Measurements from ENCODE around the gene HECW1.
A peak's percentile ranks its signal among the peaks of the same experiment; 100 is the strongest.

The HECW1 gene

GRCh38 chr7:43291789-43292188 lies 179.3 kb downstream of the HECW1 start:
- TF ChIP-seq YY1 (IDR thresholded peaks at IDR 0.05; ENCODE audit: low read depth) (no peak), TCF12 (IDR thresholded peaks at IDR 0.05; ENCODE audit: low read depth) (no peak), NFIC (IDR thresholded peaks at IDR 0.05) (no peak), USF1 (IDR thresholded peaks at IDR 0.05) (no peak)

- TF ChIP-seq NFIC (IDR thresholded peaks at IDR 0.05) (no peak), CREB1 (IDR thresholded peaks at IDR 0.05; ENCODE audit: low read depth) (no peak), RAD21 (IDR thresholded peaks at IDR 0.05; ENCODE audit: low read depth) (no peak), ZBTB7A (IDR thresholded peaks at IDR 0.05; ENCODE audit: low read depth) (no peak), TEAD4 (IDR thresholded peaks at IDR 0.05) (no peak), TCF12 (IDR thresholded peaks at IDR 0.05; ENCODE audit: low read depth) (no peak), REST (IDR thresholded peaks at IDR 0.05; ENCODE audit: low read depth) (no peak), USF1 (IDR thresholded peaks at IDR 0.05) (no peak)
These were observed 179.9 kb downstream of the HECW1 start for GRCh38 chr7:43292384-43292783.

GRCh38 chr7:43294080-43294630 lies 181.7 kb downstream of the HECW1 start:
- TF ChIP-seq CEBPB (IDR thresholded peaks at IDR 0.05) = no peak
- peak; percentile 36 for TF ChIP-seq NFIC (IDR thresholded peaks at IDR 0.05)
- no peak for TF ChIP-seq TAF1 (IDR thresholded peaks at IDR 0.05; ENCODE audit: low read depth)
- 0 out of 2 replicates have a peak, but pooled peaks have one; percentile 18 for TF ChIP-seq TCF12 (IDR thresholded peaks at IDR 0.05; ENCODE audit: low read depth)

GRCh38 chr7:43295429-43295828 lies 183.0 kb downstream of the HECW1 start:
- no peak for TF ChIP-seq CEBPB (IDR thresholded peaks at IDR 0.05)
- TF ChIP-seq RAD21 (IDR thresholded peaks at IDR 0.05; ENCODE audit: low read depth) = no peak
- no peak for TF ChIP-seq EGR1 (IDR thresholded peaks at IDR 0.05)
- no peak for TF ChIP-seq TAF1 (IDR thresholded peaks at IDR 0.05; ENCODE audit: low read depth)
- no peak for TF ChIP-seq MAX (IDR thresholded peaks at IDR 0.05)

GRCh38 chr7:43296306-43296705 lies 183.9 kb downstream of the HECW1 start:
- TF ChIP-seq FOXM1 (IDR thresholded peaks at IDR 0.05; ENCODE audit: borderline replicate concordance, low read depth) (no peak), CREB1 (IDR thresholded peaks at IDR 0.05; ENCODE audit: low read depth) (no peak), MAX (IDR thresholded peaks at IDR 0.05) (no peak), EGR1 (IDR thresholded peaks at IDR 0.05) (no peak), USF1 (IDR thresholded peaks at IDR 0.05) (no peak), ZBTB7A (IDR thresholded peaks at IDR 0.05; ENCODE audit: low read depth) (no peak), CEBPB (IDR thresholded peaks at IDR 0.05) (no peak), YY1 (IDR thresholded peaks at IDR 0.05; ENCODE audit: low read depth) (no peak), EP300 (IDR thresholded peaks at IDR 0.05; ENCODE audit: borderline replicate concordance) (no peak), RAD21 (IDR thresholded peaks at IDR 0.05; ENCODE audit: low read depth) (no peak)

- TF ChIP-seq TEAD4 (IDR thresholded peaks at IDR 0.05) = no peak
- TF ChIP-seq MAX (IDR thresholded peaks at IDR 0.05) = no peak
- no peak for TF ChIP-seq CREB1 (IDR thresholded peaks at IDR 0.05; ENCODE audit: low read depth)
- TF ChIP-seq USF1 (IDR thresholded peaks at IDR 0.05) = no peak
- TF ChIP-seq TCF12 (IDR thresholded peaks at IDR 0.05; ENCODE audit: low read depth) = no peak
- no peak for TF ChIP-seq CEBPB (IDR thresholded peaks at IDR 0.05)
- no peak for TF ChIP-seq EGR1 (IDR thresholded peaks at IDR 0.05)
- no peak for TF ChIP-seq FOXM1 (IDR thresholded peaks at IDR 0.05; ENCODE audit: borderline replicate concordance, low read depth)
- TF ChIP-seq TAF1 (IDR thresholded peaks at IDR 0.05; ENCODE audit: low read depth) = no peak
- TF ChIP-seq YY1 (IDR thresholded peaks at IDR 0.05; ENCODE audit: low read depth) = no peak
- TF ChIP-seq REST (IDR thresholded peaks at IDR 0.05; ENCODE audit: low read depth) = no peak
- TF ChIP-seq NFIC (IDR thresholded peaks at IDR 0.05) = no peak
- no peak for TF ChIP-seq RAD21 (IDR thresholded peaks at IDR 0.05; ENCODE audit: low read depth)
- TF ChIP-seq EP300 (IDR thresholded peaks at IDR 0.05; ENCODE audit: borderline replicate concordance) = no peak
- TF ChIP-seq ZBTB7A (IDR thresholded peaks at IDR 0.05; ENCODE audit: low read depth) = no peak
These were observed 186.2 kb downstream of the HECW1 start for GRCh38 chr7:43298617-43299016.
